Endothelial cell of umbilical vein (primary cell): ENCODE results near the gene TFPI2. TPM values are rescaled to one million over a fixed set of nuclear protein-coding genes. Genes with fewer than 3 reads are reported as not detected.

Experiments used
- BruUV-seq: library from RNA; stranded (reverse); fragments of 400-500 nt; replicated peaks from 2 replicates; lab custom pipeline; 2021; lab: Mats Ljungman, UMichigan
- CTCF ChIA-PET: fragments of 300-600, 350-600 bp; sonication (Branson Sonifier 250); formaldehyde crosslinking; loops from one replicate; lab custom pipeline; 2021; ENCODE audit warnings: antibody characterized with exemption, inconsistent platforms; lab: Charles Lee
- POLR2A ChIA-PET: fragments of 300-600, 350-600 bp; sonication (Branson Sonifier 250); formaldehyde crosslinking; loops from one replicate; lab custom pipeline; 2021; ENCODE audit warnings: antibody characterized with exemption, inconsistent platforms; lab: Charles Lee
- DNase-seq: peaks from one replicate; pipeline ENCODE4 v3.0.0-alpha.2; 2011; ENCODE audit warnings: low read depth, low spot score
- FAIRE-seq: peaks from 2 replicates; lab custom pipeline; 2011; peaks lifted over from hg19 to GRCh38; lab: Jason Lieb, UNC
- H2AFZ ChIP-seq: 2 replicates; pipeline ENCODE4 v1.6.0; 2012; ENCODE audit warnings: low read depth, low read length, control low read depth, inconsistent platforms
- H3K27ac ChIP-seq: 2 replicates; pipeline ENCODE4 v1.5.1; 2011; ENCODE audit warnings: low read depth, mild to moderate bottlenecking, control low read depth, low read length, moderate library complexity; ENCODE audit not compliant: insufficient read depth
- H3K27me3 ChIP-seq, 2 experiments: 2 replicates each; pipeline versions ENCODE4 v1.6.0 to v1.6.1; 2011; ENCODE audit warnings: low read length in 2 of 2, mixed read lengths in 1 of 2; ENCODE audit not compliant: control insufficient read depth in 2 of 2, insufficient read depth in 2 of 2
- H3K36me3 ChIP-seq, 2 experiments: 2 replicates in 1 of 2; 3 replicates in 1 of 2; pipeline ENCODE4 v1.5.1; 2011; ENCODE audit warnings: low read length in 2 of 2, mild to moderate bottlenecking in 1 of 2, moderate library complexity in 1 of 2; ENCODE audit not compliant: control insufficient read depth in 2 of 2, insufficient read depth in 2 of 2; ENCODE audit errors: extremely low read depth in 1 of 2
- H3K4me1 ChIP-seq: 3 replicates; pipeline ENCODE4 v1.5.1; 2011; ENCODE audit warnings: mild to moderate bottlenecking, low read length; ENCODE audit not compliant: control insufficient read depth, insufficient read depth; ENCODE audit errors: extremely low read depth
- H3K4me2 ChIP-seq: 2 replicates; pipeline ENCODE4 v1.6.1; 2011; ENCODE audit warnings: low read length, control low read depth, mixed read lengths; ENCODE audit not compliant: insufficient read depth
- H3K4me3 ChIP-seq, 3 experiments: fragments of 200-600 bp in 1 of 3; sonication (generic), shearing (Covaris generic) in 1 of 3; replicated peaks in 1 of 3; 2 replicates each; pipeline ENCODE4 v1.5.1; 2011 to 2016; ENCODE audit warnings: control low read depth in 3 of 3, low read length in 3 of 3, mild to moderate bottlenecking in 2 of 3, inconsistent platforms in 1 of 3, low read depth in 1 of 3, moderate library complexity in 1 of 3; ENCODE audit not compliant: insufficient read depth in 1 of 3
- H3K79me2 ChIP-seq: 2 replicates; pipeline ENCODE4 v1.6.0; 2012; ENCODE audit warnings: low read length, inconsistent platforms; ENCODE audit not compliant: control insufficient read depth, insufficient read depth
- H3K9ac ChIP-seq: replicated peaks from 2 replicates; pipeline ENCODE3; 2011; ENCODE audit warnings: low read length, control low read depth; ENCODE audit not compliant: insufficient read depth; ENCODE audit errors: extremely low read depth
- H3K9me1 ChIP-seq: replicated peaks from 3 replicates; pipeline ENCODE4 v1.6.0; 2011; ENCODE audit warnings: mild to moderate bottlenecking, low read length; ENCODE audit not compliant: control insufficient read depth, insufficient read depth; ENCODE audit errors: extremely low read depth
- H3K9me3 ChIP-seq: replicated peaks from 2 replicates; pipeline ENCODE4 v1.5.1; 2012; ENCODE audit warnings: low read length, inconsistent platforms; ENCODE audit not compliant: control insufficient read depth, insufficient read depth
- H4K20me1 ChIP-seq: replicated peaks from 2 replicates; pipeline ENCODE3; 2011; ENCODE audit warnings: mild to moderate bottlenecking, low read length; ENCODE audit not compliant: control insufficient read depth, insufficient read depth; ENCODE audit errors: extremely low read depth
- EZH2 ChIP-seq: IDR thresholded peaks from 2 replicates; pipeline ENCODE4 v1.6.1; 2012; ENCODE audit warnings: borderline replicate concordance, low read depth, mild to moderate bottlenecking, moderate library complexity, low read length, inconsistent platforms; ENCODE audit not compliant: severe bottlenecking
- FOS ChIP-seq: IDR thresholded peaks from 2 replicates; pipeline ENCODE4 v1.6.1; 2011; ENCODE audit warnings: mild to moderate bottlenecking, low read length, moderate library complexity, borderline replicate concordance; ENCODE audit not compliant: insufficient read depth
- GATA2 ChIP-seq: IDR thresholded peaks from 2 replicates; pipeline ENCODE4 v1.7.0; 2011; ENCODE audit warnings: low read depth, mild to moderate bottlenecking, moderate library complexity, mixed read lengths, low read length; ENCODE audit not compliant: insufficient read length, insufficient read depth
- JUN ChIP-seq: IDR thresholded peaks from 2 replicates; pipeline ENCODE4 v1.6.1; 2011; ENCODE audit warnings: borderline replicate concordance, low read depth; ENCODE audit not compliant: insufficient read length, insufficient read depth
- MYC ChIP-seq: IDR thresholded peaks from one replicate; pipeline ENCODE4 v1.6.1; 2011; ENCODE audit warnings: mild to moderate bottlenecking, low read depth, low read length
- POLR2A ChIP-seq: IDR thresholded peaks from 2 replicates; pipeline ENCODE4 v1.6.1; 2012; ENCODE audit warnings: low read depth, mild to moderate bottlenecking, control low read depth, low read length
- POLR2AphosphoS5 ChIP-seq: IDR thresholded peaks from 2 replicates; pipeline ENCODE4 v1.6.1; 2012; ENCODE audit warnings: low read depth, mild to moderate bottlenecking, control low read depth, low read length, moderate library complexity; ENCODE audit not compliant: insufficient read depth
- dilution Hi-C: fragments of 300-500 bp; cut with MboI; formaldehyde crosslinking; loops from one replicate; pipeline ENCODE4 v1.15.0; 2019; ENCODE audit warnings: low sequenced_read_pairs; ENCODE audit not compliant: extremely low pct_ligation_motif_present
- intact Hi-C: fragments of 100-400 bp; cut with micrococcal nuclease; formaldehyde crosslinking; loops from one replicate; pipeline ENCODE4 v1.10.0; 2022
- polyA plus RNA-seq, 4 experiments: library from polyadenylated mRNA; depleted of rRNA in 3 of 4; stranded (reverse) in 3 of 4; unstranded in 1 of 4; fragments of >200 nt; gene quantifications; 2 replicates each; pipeline versions ENCODE4 v1.2.1 to v1.2.3, GENCODE V29; 2011 to 2012; ENCODE audit warnings: missing spikeins in 1 of 4
- total RNA-seq: library from RNA; stranded (reverse); gene quantifications from 2 replicates; pipeline ENCODE4 v1.2.3, GENCODE V29; 2021
- TF ChIP-seq, protein P1 (sequence below), 2 donors: IDR thresholded peaks; 1 replicate in 1 of 2; 2 replicates in 1 of 2; pipeline ENCODE4 v1.5.1; 2011; ENCODE audit warnings: low read length in 2 of 2, mild to moderate bottlenecking in 2 of 2, moderate library complexity in 2 of 2, control low read depth in 1 of 2, inconsistent platforms in 1 of 2, low read depth in 1 of 2; ENCODE audit not compliant: insufficient read depth in 1 of 2; ENCODE audit errors: extremely low read depth in 1 of 2
- TF ChIP-seq, protein P2 (sequence below): IDR thresholded peaks from 2 replicates; pipeline ENCODE4 v1.6.1; 2011; ENCODE audit not compliant: insufficient read depth, insufficient read length

TFPI2 gene
- total and polyA plus RNA-seq, 2 donors (not counting 3 experiments of a cell fraction or from before 2014, with no cell fraction given), result 49.9 to 65.9 TPM

GRCh38 chr7:93894426-93894825 is 3.9 kb upstream of the TFPI2 start:
- DNase-seq (no peak), FAIRE-seq (no peak)
- Histone ChIP-seq H3K9me1 (no peaks in the 10 kb centered on the region), H3K27ac (no peak overlapping the region), H3K36me3 (no peaks in the 10 kb centered on the region), H2AFZ (no peak overlapping the region), H3K9ac (no peak overlapping the region), H3K4me1 (peaks cover 23% of the 10 kb centered on the region), H3K4me2 (no peak overlapping the region), H4K20me1 (no peaks in the 10 kb centered on the region), H3K9me3 (no peaks in the 10 kb centered on the region), H3K27me3 (peaks cover 7 to 8% of the 10 kb centered on the region in 2 experiments), H3K79me2 (no peaks in the 10 kb centered on the region), H3K4me3 (no peak overlapping the region)
- intact Hi-C loops (loop anchor here (5.0 kb wide), 1 partner anchor 503 kb away; no protein-coding TSS in a partner anchor), dilution Hi-C loops (no loop called here)
- POLR2A ChIA-PET, result no interaction called here
- no TSS peak for BruUV-seq
- no peak for TF ChIP-seq POLR2A
- TF ChIP-seq, protein P1, sequence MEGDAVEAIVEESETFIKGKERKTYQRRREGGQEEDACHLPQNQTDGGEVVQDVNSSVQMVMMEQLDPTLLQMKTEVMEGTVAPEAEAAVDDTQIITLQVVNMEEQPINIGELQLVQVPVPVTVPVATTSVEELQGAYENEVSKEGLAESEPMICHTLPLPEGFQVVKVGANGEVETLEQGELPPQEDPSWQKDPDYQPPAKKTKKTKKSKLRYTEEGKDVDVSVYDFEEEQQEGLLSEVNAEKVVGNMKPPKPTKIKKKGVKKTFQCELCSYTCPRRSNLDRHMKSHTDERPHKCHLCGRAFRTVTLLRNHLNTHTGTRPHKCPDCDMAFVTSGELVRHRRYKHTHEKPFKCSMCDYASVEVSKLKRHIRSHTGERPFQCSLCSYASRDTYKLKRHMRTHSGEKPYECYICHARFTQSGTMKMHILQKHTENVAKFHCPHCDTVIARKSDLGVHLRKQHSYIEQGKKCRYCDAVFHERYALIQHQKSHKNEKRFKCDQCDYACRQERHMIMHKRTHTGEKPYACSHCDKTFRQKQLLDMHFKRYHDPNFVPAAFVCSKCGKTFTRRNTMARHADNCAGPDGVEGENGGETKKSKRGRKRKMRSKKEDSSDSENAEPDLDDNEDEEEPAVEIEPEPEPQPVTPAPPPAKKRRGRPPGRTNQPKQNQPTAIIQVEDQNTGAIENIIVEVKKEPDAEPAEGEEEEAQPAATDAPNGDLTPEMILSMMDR (IDR thresholded peaks at IDR 0.05; ENCODE audit: extremely low read depth in 1 of 2, insufficient read depth in 1 of 2, low read depth in 1 of 2, low read length in 2 of 2), result no peak
- peak; percentile 30 for TF ChIP-seq FOS
- no peak for TF ChIP-seq MYC
- peak; percentile 82 for TF ChIP-seq GATA2
- TF ChIP-seq, protein P2, sequence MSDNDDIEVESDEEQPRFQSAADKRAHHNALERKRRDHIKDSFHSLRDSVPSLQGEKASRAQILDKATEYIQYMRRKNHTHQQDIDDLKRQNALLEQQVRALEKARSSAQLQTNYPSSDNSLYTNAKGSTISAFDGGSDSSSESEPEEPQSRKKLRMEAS, result no peak
- no peak for TF ChIP-seq EZH2
- TF ChIP-seq POLR2AphosphoS5, result no peak
- no peak for TF ChIP-seq JUN
- CTCF ChIA-PET, result interaction anchor here (2.6 kb wide), 1 partner anchor 9 kb away, joined by 11 read pairs; no protein-coding TSS in a partner anchor
